Breast epithelium (tissue), 4 donors: Measurements from ENCODE around the gene ZNF638. TPM values are rescaled to one million over a fixed set of nuclear protein-coding genes. Genes with fewer than 3 reads are reported as not detected.
A peak's percentile ranks its signal among the peaks of the same experiment; 100 is the strongest.

Experiments used
- DNase-seq, 2 donors: peaks; one replicate each; pipeline ENCODE4 v3.0.0-alpha.2; 2019; ENCODE audit warnings: low spot score in 2 of 2
- H3K27ac ChIP-seq, 2 donors: fragments of 200-600 bp; sonication (generic) in 1 of 2; one replicate each; pipeline ENCODE4 v1.5.1; 2016 to 2019; ENCODE audit warnings: mild to moderate bottlenecking in 1 of 2
- H3K27me3 ChIP-seq, 2 donors: fragments of 200-600 bp; sonication (generic) in 1 of 2; one replicate each; pipeline versions ENCODE4 v1.5.1 to v1.6.0; 2017 to 2019; ENCODE audit warnings: control low read depth in 1 of 2, mild to moderate bottlenecking in 1 of 2
- H3K36me3 ChIP-seq: fragments of 200-600 bp; one replicate; pipeline ENCODE4 v1.5.1; 2019
- H3K4me1 ChIP-seq, 2 donors: fragments of 200-600 bp; sonication (generic); one replicate each; pipeline ENCODE4 v1.5.1; 2016 to 2019; ENCODE audit warnings: control low read depth in 1 of 2
- H3K4me3 ChIP-seq, 3 donors: fragments of 200-600 bp; sonication (generic); 1 replicate in 2 of 3; 2 replicates in 1 of 3; pipeline ENCODE4 v1.5.1; 2016 to 2019; ENCODE audit warnings: mild to moderate bottlenecking in 3 of 3, moderate library complexity in 2 of 3
- H3K9me3 ChIP-seq, 2 donors: fragments of 200-600 bp; sonication (generic) in 1 of 2; one replicate each; pipeline ENCODE4 v1.5.1; 2016 to 2019; ENCODE audit warnings: control low read depth in 1 of 2
- CTCF ChIP-seq, 3 donors: fragments of 450-650 bp; IDR thresholded peaks; one replicate each; pipeline ENCODE4 v1.5.1; 2016 to 2017; ENCODE audit warnings: antibody characterized with exemption in 3 of 3, mild to moderate bottlenecking in 3 of 3, moderate library complexity in 3 of 3
- POLR2A ChIP-seq: fragments of 450-650 bp; IDR thresholded peaks from one replicate; pipeline ENCODE4 v1.6.1; 2016; ENCODE audit warnings: antibody characterized with exemption, mild to moderate bottlenecking, moderate library complexity
- POLR2AphosphoS5 ChIP-seq, 3 donors: sonication (generic); formaldehyde crosslinking; IDR thresholded peaks; one replicate each; pipeline ENCODE4 v1.6.1; 2017; ENCODE audit warnings: antibody characterized with exemption in 3 of 3
- intact Hi-C: fragments of 100-400 bp; cut with DNase I; formaldehyde crosslinking; loops from one replicate; pipeline ENCODE4 v1.15.1; 2023; ENCODE audit warnings: low total_unique reads
- total RNA-seq, 3 donors: library from RNA; depleted of rRNA; stranded (reverse); fragments of >200 nt; gene quantifications; one replicate each; pipeline ENCODE4 v1.1.0, GENCODE V29; 2016

Gene ZNF638
- total RNA-seq, 3 donors from 2014 or later, result 203 to 290 (median 266) TPM

GRCh38 chr2:71479261-71479660 lies 147.7 kb downstream of the ZNF638 start:
- Histone ChIP-seq H3K4me1 (no peaks in the 10 kb centered on the region), H3K27ac (no peak overlapping the region), H3K36me3 (no peaks in the 10 kb centered on the region), H3K4me3 (no peak overlapping the region), H3K9me3 (no peaks in the 10 kb centered on the region), H3K27me3 (no peaks in the 10 kb centered on the region)
- no peak for TF ChIP-seq POLR2A
- TF ChIP-seq CTCF (IDR thresholded peaks at IDR 0.05), result no peak
- TF ChIP-seq POLR2AphosphoS5 (IDR thresholded peaks at IDR 0.05), result no peak
- no peak for DNase-seq
- intact Hi-C loops, result no loop called here

DNA sequence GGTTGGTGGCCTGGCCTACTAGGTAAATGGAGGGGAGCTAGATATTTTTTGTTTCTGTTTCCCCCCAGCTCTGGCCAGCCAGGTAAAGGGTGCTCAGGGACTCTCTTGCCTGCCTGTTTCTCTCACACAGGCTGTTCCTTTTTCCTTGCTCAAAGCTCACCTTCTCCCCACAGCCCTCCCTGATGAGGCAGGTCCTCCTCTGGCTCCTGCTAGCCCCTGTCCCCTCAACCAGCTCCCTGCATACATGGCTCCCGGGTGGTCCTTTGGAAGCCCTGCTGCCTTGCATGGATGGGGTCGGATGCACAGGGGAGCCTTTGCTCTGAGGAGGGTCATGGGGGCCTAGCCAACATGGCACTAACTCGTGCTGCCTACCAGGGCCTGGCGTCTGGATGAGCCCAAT lies 149.5 kb downstream of the ZNF638 start:
- intact Hi-C loops, result no loop called here
- no peak for DNase-seq
- TF ChIP-seq POLR2AphosphoS5 (IDR thresholded peaks at IDR 0.05) (no peak), POLR2A (no peak), CTCF (IDR thresholded peaks at IDR 0.05) (no peak)

GRCh38 chr2:71482055-71482454 lies 150.5 kb downstream of the ZNF638 start:
- no peak overlapping the region for H3K4me3 ChIP-seq
- DNase-seq, result no peak
- no peaks in the 10 kb centered on the region for H3K27me3 ChIP-seq
- no peaks in the 10 kb centered on the region for H3K36me3 ChIP-seq
- H3K4me1 ChIP-seq, result no peaks in the 10 kb centered on the region
- no peak for TF ChIP-seq POLR2AphosphoS5 (IDR thresholded peaks at IDR 0.05)
- TF ChIP-seq CTCF (IDR thresholded peaks at IDR 0.05), result no peak
- no peak for TF ChIP-seq POLR2A
- H3K9me3 ChIP-seq, result no peaks in the 10 kb centered on the region
- intact Hi-C loops, result no loop called here
- no peak overlapping the region for H3K27ac ChIP-seq

More for the DNA sequence above, 149.5 kb downstream of the ZNF638 start:
- Histone ChIP-seq H3K36me3 (no peaks in the 10 kb centered on the region), H3K27me3 (no peaks in the 10 kb centered on the region), H3K4me1 (no peaks in the 10 kb centered on the region), H3K9me3 (no peaks in the 10 kb centered on the region), H3K4me3 (no peak overlapping the region), H3K27ac (no peak overlapping the region)

DNA sequence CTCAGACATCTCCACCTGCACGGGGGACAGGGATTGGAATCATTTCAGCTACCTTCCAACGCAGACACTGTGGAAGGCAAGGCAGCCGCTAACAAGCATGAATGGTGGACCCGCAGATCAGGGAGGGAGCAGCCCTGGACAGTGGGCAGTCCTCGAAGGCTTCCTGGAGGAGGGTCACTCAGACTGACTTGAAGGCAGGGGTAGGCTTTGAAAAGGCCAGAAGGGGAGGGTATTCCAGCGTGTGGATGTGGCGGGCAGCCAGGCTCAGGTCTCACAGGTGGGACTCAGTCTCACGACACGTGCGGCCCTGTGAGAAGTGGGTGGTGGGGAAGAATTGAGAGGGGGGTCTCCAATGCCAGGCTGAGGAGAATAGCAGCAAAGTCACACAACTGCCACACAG lies 151.7 kb downstream of the ZNF638 start:
- Histone ChIP-seq H3K4me3 (no peak overlapping the region), H3K27ac (no peak overlapping the region), H3K4me1 (no peaks in the 10 kb centered on the region), H3K36me3 (no peaks in the 10 kb centered on the region), H3K9me3 (no peaks in the 10 kb centered on the region), H3K27me3 (no peaks in the 10 kb centered on the region)
- intact Hi-C loops, result no loop called here
- TF ChIP-seq POLR2A (no peak), CTCF (IDR thresholded peaks at IDR 0.05) (no peak), POLR2AphosphoS5 (IDR thresholded peaks at IDR 0.05) (no peak)
- DNase-seq, result peak in 1 of 2 donors; percentile 7

GRCh38 chr2:71484354-71484753 lies 152.8 kb downstream of the ZNF638 start:
- intact Hi-C loops, result no loop called here
- Histone ChIP-seq H3K9me3 (no peaks in the 10 kb centered on the region), H3K4me3 (no peak overlapping the region), H3K27me3 (no peaks in the 10 kb centered on the region), H3K27ac (no peak overlapping the region), H3K4me1 (no peaks in the 10 kb centered on the region), H3K36me3 (no peaks in the 10 kb centered on the region)
- TF ChIP-seq CTCF (IDR thresholded peaks at IDR 0.05) (no peak), POLR2AphosphoS5 (IDR thresholded peaks at IDR 0.05) (no peak), POLR2A (no peak)
- no peak for DNase-seq

Other genes with a start within 250 kb of the ZNF638 start
- gene MCEE, start 201.6 kb upstream of the ZNF638 start, total RNA-seq, result 10 to 100 TPM; 16.0 to 33.8 (median 27.5) TPM
- 10 to 100 TPM; 24.8 to 32.1 (median 27.5) TPM for gene MPHOSPH10, start 201.1 kb upstream of the ZNF638 start, total RNA-seq
- 10 to 100 TPM in 1 of 3 donors, 1 to 10 TPM in 2; 6.9 to 13.0 (median 9.0) TPM for gene PAIP2B, start 104.7 kb upstream of the ZNF638 start, total RNA-seq
- 10 to 100 TPM in 1 of 3 donors, 1 to 10 TPM in 2; 3.0 to 15.7 (median 4.8) TPM for gene DYSF, start 121.8 kb downstream of the ZNF638 start, total RNA-seq